NCI-H2029 treated with DMSO at 0.1 percent for 48 hours (cell line): ENCODE measurements around the gene CCR8.
A peak's percentile ranks its signal among the peaks of the same experiment; 100 is the strongest.
"Not testable (repeated sequence)": the region's sequence is repeated elsewhere in the genome, so short reads cannot be mapped to it uniquely, and the experiment has no call there.

ENCODE experiments used
- DNase-seq: peaks from one replicate; lab custom pipeline; 2025; lab: John Stamatoyannopoulos, UW

The CCR8 gene

GRCh38 chr3:39349080-39349479 is 19.6 kb downstream of the CCR8 start:
- DNase-seq: peak; percentile 93

GRCh38 chr3:39350714-39351113 is 21.2 kb downstream of the CCR8 start:
- no peak for DNase-seq

- DNase-seq: not testable (repeated sequence)
Measured at GRCh38 chr3:39351134-39351533, 21.6 kb downstream of the CCR8 start.

GRCh38 chr3:39353168-39353927 is 23.8 kb downstream of the CCR8 start:
- DNase-seq: not testable (repeated sequence)

GRCh38 chr3:39358333-39358732 is 28.8 kb downstream of the CCR8 start:
- DNase-seq: no peak

- no peak for DNase-seq
Measured at GRCh38 chr3:39361252-39361927, 31.9 kb downstream of the CCR8 start.

- DNase-seq: peak; percentile 81
Measured at GRCh38 chr3:39362192-39362591, 32.7 kb downstream of the CCR8 start.

GRCh38 chr3:39362812-39363211 is 33.3 kb downstream of the CCR8 start:
- DNase-seq: peak; percentile 95

- not testable (repeated sequence) for DNase-seq
Measured at GRCh38 chr3:39370450-39370849, 40.9 kb downstream of the CCR8 start.

GRCh38 chr3:39372833-39373232 is 43.3 kb downstream of the CCR8 start:
- DNase-seq: no peak

GRCh38 chr3:39376959-39377634 is 47.6 kb downstream of the CCR8 start:
- DNase-seq: no peak

GRCh38 chr3:39378088-39378487 is 48.6 kb downstream of the CCR8 start:
- no peak for DNase-seq

GRCh38 chr3:39378957-39379777 is 49.7 kb downstream of the CCR8 start:
- no peak for DNase-seq

GRCh38 chr3:39379778-39380155 is 50.3 kb downstream of the CCR8 start:
- no peak for DNase-seq

GRCh38 chr3:39381432-39381831 is 51.9 kb downstream of the CCR8 start:
- DNase-seq: no peak
